HepG2 (cell line): ENCODE measurements around the gene TMEM107. TPM values are rescaled to one million over a fixed set of nuclear protein-coding genes. Genes with fewer than 3 reads are reported as not detected.

ENCODE experiments used
- FOXA3 ChIP-seq: IDR thresholded peaks from 2 replicates; pipeline ENCODE4 v1.6.1; 2016; ENCODE audit warnings: missing genetic modification reagents, missing compliant biosample characterization
- HOXA7 ChIP-seq: sonication (generic); formaldehyde crosslinking; IDR thresholded peaks from 2 replicates; pipeline ENCODE4 v1.8.1; 2022; ENCODE audit warnings: mild to moderate bottlenecking, missing genetic modification reagents, moderate library complexity
- ISL2 ChIP-seq: sonication (generic); formaldehyde crosslinking; IDR thresholded peaks from 2 replicates; pipeline ENCODE4 v1.5.0; 2020; ENCODE audit warnings: missing genetic modification reagents
- ISX ChIP-seq: sonication (generic); formaldehyde crosslinking; conservative IDR thresholded peaks from 2 replicates; pipeline ENCODE4 v1.5.0; 2020; ENCODE audit warnings: missing genetic modification reagents
- PHF5A ChIP-seq: IDR thresholded peaks from one replicate; pipeline ENCODE4 v1.6.1; 2018; ENCODE audit warnings: low read depth, missing genetic modification reagents; ENCODE audit not compliant: unreplicated experiment
- SMAD9 ChIP-seq: sonication (generic); formaldehyde crosslinking; IDR thresholded peaks from 2 replicates; pipeline ENCODE4 v1.5.1; 2020; ENCODE audit warnings: mild to moderate bottlenecking, missing genetic modification reagents
- TP53 ChIP-seq: sonication (generic); formaldehyde crosslinking; conservative IDR thresholded peaks from 2 replicates; pipeline ENCODE4 v1.4.0; 2020; ENCODE audit warnings: missing genetic modification reagents
- TRIM24 ChIP-seq: sonication (generic); formaldehyde crosslinking; IDR thresholded peaks from 2 replicates; pipeline ENCODE4 v1.8.0; 2022; ENCODE audit warnings: mild to moderate bottlenecking, missing genetic modification reagents
- ZKSCAN1 ChIP-seq: fragments of 150-350 bp; IDR thresholded peaks from 2 replicates; pipeline ENCODE4 v1.6.1; 2014; ENCODE audit warnings: low read length
- ZNF235 ChIP-seq: sonication (generic); formaldehyde crosslinking; IDR thresholded peaks from 2 replicates; pipeline ENCODE4 v1.8.1; 2023; ENCODE audit warnings: mild to moderate bottlenecking, missing genetic modification reagents, borderline replicate concordance
- ZNF24 ChIP-seq: fragments of 450-650 bp; IDR thresholded peaks from 2 replicates; pipeline ENCODE4 v1.6.1; 2017; ENCODE audit warnings: antibody characterized with exemption, mild to moderate bottlenecking
- ZNF326 ChIP-seq: sonication (generic); formaldehyde crosslinking; IDR thresholded peaks from 2 replicates; pipeline ENCODE4 v1.4.0; 2020; ENCODE audit warnings: missing genetic modification reagents, borderline replicate concordance
- ZNF329 ChIP-seq: sonication (generic); formaldehyde crosslinking; IDR thresholded peaks from 2 replicates; pipeline ENCODE4 v1.9.0; 2021; ENCODE audit warnings: low read depth, mild to moderate bottlenecking, missing genetic modification reagents
- ZNF430 ChIP-seq: sonication (generic); formaldehyde crosslinking; IDR thresholded peaks from 2 replicates; pipeline ENCODE4 v1.9.0; 2021; ENCODE audit warnings: mild to moderate bottlenecking, missing genetic modification reagents
- ZNF570 ChIP-seq: sonication (generic); formaldehyde crosslinking; IDR thresholded peaks from 2 replicates; pipeline ENCODE4 v1.4.0; 2020; ENCODE audit warnings: mild to moderate bottlenecking, missing genetic modification reagents, borderline replicate concordance
- ZNF644 ChIP-seq: IDR thresholded peaks from 2 replicates; pipeline ENCODE4 v1.6.1; 2016; ENCODE audit warnings: low read depth
- polyA plus RNA-seq, 8 experiments: library from polyadenylated mRNA; depleted of rRNA in 3 of 8; stranded (reverse) in 7 of 8; unstranded in 1 of 8; fragments of >200 nt; fragmentation: Illumina TruSeq in 4 of 8; extraction: Trizol in 4 of 8; gene quantifications; 2 replicates each; pipeline versions ENCODE4 v1.2.1 to v1.2.3, GENCODE V29; 2011 to 2016; ENCODE audit warnings: low read depth in 4 of 8, missing spikeins in 1 of 8, mixed read lengths in 1 of 8; ENCODE audit not compliant: insufficient read depth in 1 of 8
- total RNA-seq, 5 experiments: library from RNA; depleted of rRNA; stranded (reverse); fragments of >200 nt; fragmentation: Illumina TruSeq; extraction: Trizol; gene quantifications; 2 replicates each; pipeline ENCODE4 v1.2.3, GENCODE V29; 2016; ENCODE audit warnings: low read depth in 1 of 5
- TF ChIP-seq, protein P1 (sequence below): fragments of 450-650 bp; IDR thresholded peaks from 2 replicates; pipeline ENCODE4 v1.6.1; 2016
- TF ChIP-seq, protein P2 (sequence below): sonication (generic); formaldehyde crosslinking; IDR thresholded peaks from 2 replicates; pipeline ENCODE4 v1.4.0; 2020; ENCODE audit warnings: missing genetic modification reagents
- TF ChIP-seq, protein P3 (sequence below): sonication (generic); formaldehyde crosslinking; IDR thresholded peaks from 2 replicates; pipeline ENCODE4 v1.5.0; 2020; ENCODE audit warnings: missing genetic modification reagents
- TF ChIP-seq, protein P4 (sequence below): sonication (generic); formaldehyde crosslinking; IDR thresholded peaks from 2 replicates; pipeline ENCODE4 v1.4.0; 2020; ENCODE audit warnings: missing genetic modification reagents
- TF ChIP-seq, protein P5 (sequence below): IDR thresholded peaks from 2 replicates; pipeline ENCODE4 v1.6.1; 2018; ENCODE audit warnings: missing genetic modification reagents, mild to moderate bottlenecking, missing compliant biosample characterization
- TF ChIP-seq, protein P6 (sequence below): sonication (generic); formaldehyde crosslinking; IDR thresholded peaks from 2 replicates; pipeline ENCODE4 v1.4.0; 2020; ENCODE audit warnings: missing genetic modification reagents; ENCODE audit errors: not compliant biosample characterization

TMEM107 gene
- total and polyA plus RNA-seq, 2 of the 13 experiments (the other 11 are each of a cell fraction or from before 2014, with no cell fraction given) = 7.2 to 15.3 TPM

DNA sequence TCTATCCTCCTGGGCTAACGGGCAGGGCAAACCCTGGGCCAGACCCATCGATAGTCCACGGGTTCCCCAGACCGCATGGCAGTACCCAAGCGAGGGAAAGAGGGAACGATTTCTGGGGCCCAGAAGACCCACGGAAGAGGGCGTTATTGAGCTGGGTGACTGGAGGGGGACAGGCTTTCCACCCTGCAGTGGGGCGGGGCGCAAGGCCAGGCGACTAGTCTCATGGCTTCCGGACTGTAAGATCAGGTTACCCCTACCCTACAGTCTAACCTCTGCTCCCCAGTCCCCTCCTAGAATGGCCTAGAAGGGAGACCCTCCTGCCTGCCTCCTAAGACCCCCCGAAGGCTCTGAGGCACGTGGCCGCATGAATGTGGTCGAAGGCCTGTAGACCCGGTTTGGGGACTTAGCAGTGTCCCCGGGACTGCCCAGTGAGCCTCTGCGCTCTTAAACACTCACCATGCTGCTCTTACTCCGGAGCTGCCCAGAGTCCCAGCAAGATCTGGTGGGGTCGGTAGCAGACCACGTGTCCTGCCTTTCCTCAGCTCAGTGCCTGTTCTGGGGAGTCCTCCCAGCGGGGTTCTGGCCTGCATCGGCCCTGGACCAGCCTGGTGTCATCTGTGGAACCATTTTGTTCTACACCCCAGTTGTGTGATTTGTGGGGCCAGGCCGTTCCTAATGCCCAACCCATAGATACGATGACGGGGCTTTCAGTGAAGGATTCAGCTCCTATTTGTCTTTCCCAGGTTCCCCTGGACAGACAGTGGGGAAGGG, 47.4 kb upstream of the TMEM107 start (continued):
- TF ChIP-seq, protein P1, sequence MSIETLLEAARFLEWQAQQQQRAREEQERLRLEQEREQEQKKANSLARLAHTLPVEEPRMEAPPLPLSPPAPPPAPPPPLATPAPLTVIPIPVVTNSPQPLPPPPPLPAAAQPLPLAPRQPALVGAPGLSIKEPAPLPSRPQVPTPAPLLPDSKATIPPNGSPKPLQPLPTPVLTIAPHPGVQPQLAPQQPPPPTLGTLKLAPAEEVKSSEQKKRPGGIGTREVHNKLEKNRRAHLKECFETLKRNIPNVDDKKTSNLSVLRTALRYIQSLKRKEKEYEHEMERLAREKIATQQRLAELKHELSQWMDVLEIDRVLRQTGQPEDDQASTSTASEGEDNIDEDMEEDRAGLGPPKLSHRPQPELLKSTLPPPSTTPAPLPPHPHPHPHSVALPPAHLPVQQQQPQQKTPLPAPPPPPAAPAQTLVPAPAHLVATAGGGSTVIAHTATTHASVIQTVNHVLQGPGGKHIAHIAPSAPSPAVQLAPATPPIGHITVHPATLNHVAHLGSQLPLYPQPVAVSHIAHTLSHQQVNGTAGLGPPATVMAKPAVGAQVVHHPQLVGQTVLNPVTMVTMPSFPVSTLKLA = no peak
- TF ChIP-seq ZNF326 (CRISPR knock-in tag) (no peak), ZNF235 (CRISPR knock-in tag) (no peak), TP53 (no peak), ZNF24 (no peak), ZNF430 (CRISPR knock-in tag) (no peak), ZNF329 (CRISPR knock-in tag) (0 out of 2 replicates have a peak, but pooled peaks have one; percentile 24), ISL2 (CRISPR knock-in tag) (peak; percentile 45; the same call in 1 of the 2 replicates), PHF5A (no peak), HOXA7 (no peak), ZNF570 (CRISPR knock-in tag) (no peak), FOXA3 (0 out of 2 replicates have a peak, but pooled peaks have one; percentile 11), SMAD9 (CRISPR knock-in tag) (no peak), ISX (CRISPR knock-in tag) (no peak), ZKSCAN1 (no peak), TRIM24 (no peak), ZNF644 (CRISPR knock-in tag) (0 out of 2 replicates have a peak, but pooled peaks have one; percentile 3)
- TF ChIP-seq, protein P2, sequence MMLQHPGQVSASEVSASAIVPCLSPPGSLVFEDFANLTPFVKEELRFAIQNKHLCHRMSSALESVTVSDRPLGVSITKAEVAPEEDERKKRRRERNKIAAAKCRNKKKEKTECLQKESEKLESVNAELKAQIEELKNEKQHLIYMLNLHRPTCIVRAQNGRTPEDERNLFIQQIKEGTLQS (CRISPR knock-in tag) = no peak
- TF ChIP-seq, protein P3, sequence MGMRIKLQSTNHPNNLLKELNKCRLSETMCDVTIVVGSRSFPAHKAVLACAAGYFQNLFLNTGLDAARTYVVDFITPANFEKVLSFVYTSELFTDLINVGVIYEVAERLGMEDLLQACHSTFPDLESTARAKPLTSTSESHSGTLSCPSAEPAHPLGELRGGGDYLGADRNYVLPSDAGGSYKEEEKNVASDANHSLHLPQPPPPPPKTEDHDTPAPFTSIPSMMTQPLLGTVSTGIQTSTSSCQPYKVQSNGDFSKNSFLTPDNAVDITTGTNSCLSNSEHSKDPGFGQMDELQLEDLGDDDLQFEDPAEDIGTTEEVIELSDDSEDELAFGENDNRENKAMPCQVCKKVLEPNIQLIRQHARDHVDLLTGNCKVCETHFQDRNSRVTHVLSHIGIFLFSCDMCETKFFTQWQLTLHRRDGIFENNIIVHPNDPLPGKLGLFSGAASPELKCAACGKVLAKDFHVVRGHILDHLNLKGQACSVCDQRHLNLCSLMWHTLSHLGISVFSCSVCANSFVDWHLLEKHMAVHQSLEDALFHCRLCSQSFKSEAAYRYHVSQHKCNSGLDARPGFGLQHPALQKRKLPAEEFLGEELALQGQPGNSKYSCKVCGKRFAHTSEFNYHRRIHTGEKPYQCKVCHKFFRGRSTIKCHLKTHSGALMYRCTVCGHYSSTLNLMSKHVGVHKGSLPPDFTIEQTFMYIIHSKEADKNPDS (CRISPR knock-in tag) = no peak
- TF ChIP-seq, protein P4, sequence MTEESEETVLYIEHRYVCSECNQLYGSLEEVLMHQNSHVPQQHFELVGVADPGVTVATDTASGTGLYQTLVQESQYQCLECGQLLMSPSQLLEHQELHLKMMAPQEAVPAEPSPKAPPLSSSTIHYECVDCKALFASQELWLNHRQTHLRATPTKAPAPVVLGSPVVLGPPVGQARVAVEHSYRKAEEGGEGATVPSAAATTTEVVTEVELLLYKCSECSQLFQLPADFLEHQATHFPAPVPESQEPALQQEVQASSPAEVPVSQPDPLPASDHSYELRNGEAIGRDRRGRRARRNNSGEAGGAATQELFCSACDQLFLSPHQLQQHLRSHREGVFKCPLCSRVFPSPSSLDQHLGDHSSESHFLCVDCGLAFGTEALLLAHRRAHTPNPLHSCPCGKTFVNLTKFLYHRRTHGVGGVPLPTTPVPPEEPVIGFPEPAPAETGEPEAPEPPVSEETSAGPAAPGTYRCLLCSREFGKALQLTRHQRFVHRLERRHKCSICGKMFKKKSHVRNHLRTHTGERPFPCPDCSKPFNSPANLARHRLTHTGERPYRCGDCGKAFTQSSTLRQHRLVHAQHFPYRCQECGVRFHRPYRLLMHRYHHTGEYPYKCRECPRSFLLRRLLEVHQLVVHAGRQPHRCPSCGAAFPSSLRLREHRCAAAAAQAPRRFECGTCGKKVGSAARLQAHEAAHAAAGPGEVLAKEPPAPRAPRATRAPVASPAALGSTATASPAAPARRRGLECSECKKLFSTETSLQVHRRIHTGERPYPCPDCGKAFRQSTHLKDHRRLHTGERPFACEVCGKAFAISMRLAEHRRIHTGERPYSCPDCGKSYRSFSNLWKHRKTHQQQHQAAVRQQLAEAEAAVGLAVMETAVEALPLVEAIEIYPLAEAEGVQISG (CRISPR knock-in tag) = peak; percentile 24; the same call in 1 of the 2 replicates
- TF ChIP-seq, protein P5, sequence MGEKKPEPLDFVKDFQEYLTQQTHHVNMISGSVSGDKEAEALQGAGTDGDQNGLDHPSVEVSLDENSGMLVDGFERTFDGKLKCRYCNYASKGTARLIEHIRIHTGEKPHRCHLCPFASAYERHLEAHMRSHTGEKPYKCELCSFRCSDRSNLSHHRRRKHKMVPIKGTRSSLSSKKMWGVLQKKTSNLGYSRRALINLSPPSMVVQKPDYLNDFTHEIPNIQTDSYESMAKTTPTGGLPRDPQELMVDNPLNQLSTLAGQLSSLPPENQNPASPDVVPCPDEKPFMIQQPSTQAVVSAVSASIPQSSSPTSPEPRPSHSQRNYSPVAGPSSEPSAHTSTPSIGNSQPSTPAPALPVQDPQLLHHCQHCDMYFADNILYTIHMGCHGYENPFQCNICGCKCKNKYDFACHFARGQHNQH (CRISPR knock-in tag) = no peak; the same call in 1 of the 2 replicates
- TF ChIP-seq, protein P6, sequence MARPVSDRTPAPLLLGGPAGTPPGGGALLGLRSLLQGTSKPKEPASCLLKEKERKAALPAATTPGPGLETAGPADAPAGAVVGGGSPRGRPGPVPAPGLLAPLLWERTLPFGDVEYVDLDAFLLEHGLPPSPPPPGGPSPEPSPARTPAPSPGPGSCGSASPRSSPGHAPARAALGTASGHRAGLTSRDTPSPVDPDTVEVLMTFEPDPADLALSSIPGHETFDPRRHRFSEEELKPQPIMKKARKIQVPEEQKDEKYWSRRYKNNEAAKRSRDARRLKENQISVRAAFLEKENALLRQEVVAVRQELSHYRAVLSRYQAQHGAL (CRISPR knock-in tag) = no peak
